HepG2 (cell line): ENCODE measurements around the gene FKBP1B. TPM values are rescaled to one million over a fixed set of nuclear protein-coding genes. Genes with fewer than 3 reads are reported as not detected.
"Not testable (repeated sequence)": the region's sequence is repeated elsewhere in the genome, so short reads cannot be mapped to it uniquely, and the experiment has no call there.

Source experiments
- ARID4A ChIP-seq: sonication (generic); formaldehyde crosslinking; IDR thresholded peaks from 2 replicates; pipeline ENCODE4 v1.5.0; 2020; ENCODE audit warnings: mild to moderate bottlenecking, missing genetic modification reagents, borderline replicate concordance
- ARNT2 ChIP-seq: sonication (generic); formaldehyde crosslinking; IDR thresholded peaks from 2 replicates; pipeline ENCODE4 v1.8.0; 2022; ENCODE audit warnings: mild to moderate bottlenecking, low read depth, missing genetic modification reagents, moderate library complexity
- DPF2 ChIP-seq: sonication (generic); formaldehyde crosslinking; IDR thresholded peaks from 2 replicates; pipeline ENCODE4 v1.4.0; 2020; ENCODE audit warnings: mild to moderate bottlenecking, low read depth, missing genetic modification reagents, borderline replicate concordance
- FOXK1 ChIP-seq: sonication (generic); formaldehyde crosslinking; IDR thresholded peaks from 2 replicates; pipeline ENCODE4 v1.4.0; 2020; ENCODE audit warnings: low read depth, missing genetic modification reagents, borderline replicate concordance
- FOXP1 ChIP-seq, 2 experiments: fragments of 450-650 bp in 1 of 2; IDR thresholded peaks; 2 replicates each; pipeline ENCODE4 v1.6.1; 2017 to 2018; ENCODE audit warnings: antibody characterized with exemption in 1 of 2
- ISL2 ChIP-seq: sonication (generic); formaldehyde crosslinking; IDR thresholded peaks from 2 replicates; pipeline ENCODE4 v1.5.0; 2020; ENCODE audit warnings: missing genetic modification reagents
- MED1 ChIP-seq: sonication (generic); formaldehyde crosslinking; IDR thresholded peaks from 2 replicates; pipeline ENCODE4 v1.4.0; 2020; ENCODE audit warnings: missing genetic modification reagents
- MEF2D ChIP-seq: sonication (generic); formaldehyde crosslinking; IDR thresholded peaks from 2 replicates; pipeline ENCODE4 v1.5.1; 2020; ENCODE audit warnings: mild to moderate bottlenecking, missing genetic modification reagents
- MTA1 ChIP-seq: sonication (generic); formaldehyde crosslinking; IDR thresholded peaks from 2 replicates; pipeline ENCODE4 v1.4.0; 2020; ENCODE audit warnings: missing genetic modification reagents, mild to moderate bottlenecking, borderline replicate concordance
- PHF8 ChIP-seq: sonication (generic); formaldehyde crosslinking; IDR thresholded peaks from 2 replicates; pipeline ENCODE4 v1.5.0; 2020; ENCODE audit warnings: missing genetic modification reagents
- SALL1 ChIP-seq: sonication (generic); formaldehyde crosslinking; IDR thresholded peaks from 2 replicates; pipeline ENCODE4 v1.8.0; 2022; ENCODE audit warnings: mild to moderate bottlenecking, missing genetic modification reagents
- TBX2 ChIP-seq: sonication (generic); formaldehyde crosslinking; IDR thresholded peaks from 2 replicates; pipeline ENCODE4 v1.5.0; 2020; ENCODE audit warnings: missing genetic modification reagents, mild to moderate bottlenecking, borderline replicate concordance
- TFDP2 ChIP-seq: sonication (generic); formaldehyde crosslinking; IDR thresholded peaks from 2 replicates; pipeline ENCODE4 v1.4.0; 2020; ENCODE audit warnings: missing genetic modification reagents
- ZFX ChIP-seq: sonication (generic); formaldehyde crosslinking; IDR thresholded peaks from 2 replicates; pipeline ENCODE4 v1.4.0; 2020; ENCODE audit warnings: mild to moderate bottlenecking, low read depth, missing genetic modification reagents, moderate library complexity
- ZMYM3 ChIP-seq: sonication (generic); formaldehyde crosslinking; IDR thresholded peaks from 2 replicates; pipeline ENCODE4 v1.5.1; 2020; ENCODE audit warnings: mild to moderate bottlenecking, missing genetic modification reagents
- ZNF232 ChIP-seq: sonication (generic); formaldehyde crosslinking; IDR thresholded peaks from 2 replicates; pipeline ENCODE4 v1.4.0; 2020; ENCODE audit warnings: missing genetic modification reagents, borderline replicate concordance
- ZNF839 ChIP-seq: sonication (generic); formaldehyde crosslinking; IDR thresholded peaks from 2 replicates; pipeline ENCODE4 v1.4.0; 2020; ENCODE audit warnings: missing genetic modification reagents, mild to moderate bottlenecking, borderline replicate concordance
- polyA plus RNA-seq, 8 experiments: library from polyadenylated mRNA; depleted of rRNA in 3 of 8; stranded (reverse) in 7 of 8; unstranded in 1 of 8; fragments of >200 nt; fragmentation: Illumina TruSeq in 4 of 8; extraction: Trizol in 4 of 8; gene quantifications; 2 replicates each; pipeline versions ENCODE4 v1.2.1 to v1.2.3, GENCODE V29; 2011 to 2016; ENCODE audit warnings: low read depth in 4 of 8, missing spikeins in 1 of 8, mixed read lengths in 1 of 8; ENCODE audit not compliant: insufficient read depth in 1 of 8
- total RNA-seq, 5 experiments: library from RNA; depleted of rRNA; stranded (reverse); fragments of >200 nt; fragmentation: Illumina TruSeq; extraction: Trizol; gene quantifications; 2 replicates each; pipeline ENCODE4 v1.2.3, GENCODE V29; 2016; ENCODE audit warnings: low read depth in 1 of 5
- TF ChIP-seq, protein P1 (sequence below), 2 experiments: sonication (generic) in 1 of 2; formaldehyde crosslinking in 1 of 2; IDR thresholded peaks; 2 replicates each; pipeline versions ENCODE4 v1.4.0 to v1.6.1; 2016 to 2020; ENCODE audit warnings: borderline replicate concordance in 1 of 2, low read depth in 1 of 2, mild to moderate bottlenecking in 1 of 2, missing genetic modification reagents in 1 of 2

FKBP1B gene
- total and polyA plus RNA-seq, 2 of the 13 experiments (the other 11 are each of a cell fraction or from before 2014, with no cell fraction given) = 35.2 to 96.3 TPM

DNA sequence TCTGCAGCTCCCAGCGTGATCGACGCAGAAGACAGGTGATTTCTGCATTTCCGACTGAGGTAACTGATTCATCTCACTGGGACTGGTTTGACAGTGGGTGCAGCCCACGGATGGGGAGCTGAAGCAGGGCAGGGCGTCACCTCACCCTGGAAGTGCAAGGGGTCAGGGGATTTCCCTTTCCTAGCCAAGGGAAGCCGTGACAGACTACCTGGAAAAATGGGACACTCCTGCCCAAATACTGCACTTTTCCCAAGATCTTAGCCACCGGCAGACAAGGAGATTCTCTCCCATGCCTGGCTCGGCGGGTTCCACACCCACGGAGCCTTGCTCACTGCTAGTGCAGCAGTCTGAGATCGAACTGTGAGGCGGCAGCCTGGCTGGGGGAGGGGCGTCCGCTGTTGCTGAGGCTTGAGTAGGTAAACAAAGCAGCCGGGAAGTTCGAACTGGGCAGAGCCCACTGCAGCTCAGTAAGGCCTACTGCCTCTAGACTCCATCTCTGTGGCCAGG, 45.7 kb downstream of the FKBP1B start (continued):
- 0 out of 2 replicates have a peak, but pooled peaks have one; percentile 29 for TF ChIP-seq MEF2D (CRISPR knock-in tag)
- peak; percentile 16; the same call in 1 of the 2 replicates for TF ChIP-seq MED1 (CRISPR knock-in tag)
- peak; percentile 57; the same call in 1 of the 2 replicates for TF ChIP-seq ZNF839
- peak; percentile 80; the same call in 1 of the 2 replicates for TF ChIP-seq TFDP2 (CRISPR knock-in tag)
- TF ChIP-seq ZMYM3 (CRISPR knock-in tag) = peak; percentile 60; the same call in 1 of the 2 replicates
- TF ChIP-seq TBX2 = peak; percentile 12; the same call in 1 of the 2 replicates
- TF ChIP-seq ZNF232 (CRISPR knock-in tag) = 0 out of 2 replicates have a peak, but pooled peaks have one; percentile 18
- not testable (repeated sequence) for TF ChIP-seq FOXP1 (IDR thresholded peaks at IDR 0.05)
- peak; percentile 69 for TF ChIP-seq FOXP1 (CRISPR knock-in tag; IDR thresholded peaks at IDR 0.05)
- TF ChIP-seq ZFX (CRISPR knock-in tag) = peak; percentile 67
- TF ChIP-seq ARID4A (CRISPR knock-in tag) = peak; percentile 75; the same call in 1 of the 2 replicates
- TF ChIP-seq SALL1 = peak; percentile 63
- peak; percentile 33; the same call in 1 of the 2 replicates for TF ChIP-seq PHF8 (CRISPR knock-in tag)
- 0 out of 2 replicates have a peak, but pooled peaks have one; percentile 34 for TF ChIP-seq ARNT2 (CRISPR knock-in tag)
- peak; percentile 41; the same call in 1 of the 2 replicates for TF ChIP-seq MTA1 (CRISPR knock-in tag)
- peak; percentile 32; the same call in 1 of the 2 replicates for TF ChIP-seq ISL2 (CRISPR knock-in tag)
- TF ChIP-seq, protein P1, sequence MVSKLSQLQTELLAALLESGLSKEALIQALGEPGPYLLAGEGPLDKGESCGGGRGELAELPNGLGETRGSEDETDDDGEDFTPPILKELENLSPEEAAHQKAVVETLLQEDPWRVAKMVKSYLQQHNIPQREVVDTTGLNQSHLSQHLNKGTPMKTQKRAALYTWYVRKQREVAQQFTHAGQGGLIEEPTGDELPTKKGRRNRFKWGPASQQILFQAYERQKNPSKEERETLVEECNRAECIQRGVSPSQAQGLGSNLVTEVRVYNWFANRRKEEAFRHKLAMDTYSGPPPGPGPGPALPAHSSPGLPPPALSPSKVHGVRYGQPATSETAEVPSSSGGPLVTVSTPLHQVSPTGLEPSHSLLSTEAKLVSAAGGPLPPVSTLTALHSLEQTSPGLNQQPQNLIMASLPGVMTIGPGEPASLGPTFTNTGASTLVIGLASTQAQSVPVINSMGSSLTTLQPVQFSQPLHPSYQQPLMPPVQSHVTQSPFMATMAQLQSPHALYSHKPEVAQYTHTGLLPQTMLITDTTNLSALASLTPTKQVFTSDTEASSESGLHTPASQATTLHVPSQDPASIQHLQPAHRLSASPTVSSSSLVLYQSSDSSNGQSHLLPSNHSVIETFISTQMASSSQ (IDR thresholded peaks at IDR 0.05; ENCODE audit: low read depth) = not testable (repeated sequence)
- TF ChIP-seq, protein P1 (CRISPR knock-in tag; IDR thresholded peaks at IDR 0.05; ENCODE audit: borderline replicate concordance) = 0 out of 2 replicates have a peak, but pooled peaks have one; percentile 25
- peak; percentile 77; the same call in 1 of the 2 replicates for TF ChIP-seq FOXK1 (CRISPR knock-in tag)
- peak; percentile 7; the same call in 1 of the 2 replicates for TF ChIP-seq DPF2 (CRISPR knock-in tag)
